ENCODE results near the gene DSE.

- TF ChIP-seq GATA2 (IDR thresholded peaks at IDR 0.05; ENCODE audit: low read depth, low read length): no peak
- no peak for TF ChIP-seq GATA3 (IDR thresholded peaks at IDR 0.05; ENCODE audit: low read depth, low read length)
Measured at GRCh38 chr6:116405652-116406356, 35.1 kb downstream of the DSE start.

Measured in SH-SY5Y (cell line).